ENCODE measurements around the gene MUC12.

- TF ChIP-seq EZH2 (IDR thresholded peaks at IDR 0.05; ENCODE audit: low read depth, low read length, severe bottlenecking) (no peak), CTCF (IDR thresholded peaks at IDR 0.05; ENCODE audit: control extremely low read depth in 1 of 3, insufficient read depth in 1 of 3, low read depth in 1 of 3, low read length in 3 of 3) (no peak), TAF1 (IDR thresholded peaks at IDR 0.05; ENCODE audit: low read depth, low read length) (no peak), POU5F1 (IDR thresholded peaks at IDR 0.05; ENCODE audit: low read depth, low read length) (no peak), MAFK (IDR thresholded peaks at IDR 0.05; ENCODE audit: low read depth, low read length) (no peak), ATF2 (IDR thresholded peaks at IDR 0.05; ENCODE audit: low read length) (no peak), CREB1 (IDR thresholded peaks at IDR 0.05) (no peak), RAD21 (IDR thresholded peaks at IDR 0.05 in 1 of 2, conservative IDR thresholded peaks at IDR 0.05 in 1 of 2; ENCODE audit: low read depth in 2 of 2, low read length in 2 of 2) (no peak), POLR2AphosphoS5 (IDR thresholded peaks at IDR 0.05; ENCODE audit: low read depth, low read length) (no peak), YY1 (IDR thresholded peaks at IDR 0.05; ENCODE audit: low read depth, low read length) (no peak), SIN3A (conservative IDR thresholded peaks at IDR 0.05 in 1 of 2, IDR thresholded peaks at IDR 0.05 in 1 of 2; ENCODE audit: low read depth in 1 of 2, low read length in 2 of 2) (no peak), POLR2A (IDR thresholded peaks at IDR 0.05; ENCODE audit: control extremely low read depth in 1 of 2, low read depth in 2 of 2, low read length in 2 of 2) (no peak), USF2 (IDR thresholded peaks at IDR 0.05; ENCODE audit: low read length) (no peak), MAX (IDR thresholded peaks at IDR 0.05) (no peak)
These were observed 1.3 kb upstream of the MUC12 start for GRCh38 chr7:100968031-100968430.
